ENCODE results near the gene NKX6-2. TPM values are rescaled to one million over a fixed set of nuclear protein-coding genes. Genes with fewer than 3 reads are reported as not detected.

The NKX6-2 gene
- total and polyA plus RNA-seq, 2 experiments from 2014 or later = 0.24 to 9.3 TPM

- no peaks in the 10 kb centered on the region; the same call in 2 of the 3 replicates for H3K36me3 Mint-ChIP-seq (ENCODE audit: low read depth)
- no peak overlapping the region for H3K27ac Mint-ChIP-seq
- ATAC-seq = no peak
- no peak overlapping the region for H3K4me2 ChIP-seq
- 0 out of 3 replicates have a peak, but pooled peaks cover 3% of the 10 kb centered on the region for H3K9me3 Mint-ChIP-seq
- peaks cover 5% of the 10 kb centered on the region for H3K27me3 Mint-ChIP-seq (ENCODE audit: insufficient read depth, low read depth, poor library complexity)
- no peak overlapping the region for H3K4me3 ChIP-seq
- no peak for TF ChIP-seq JUNB (IDR thresholded peaks at IDR 0.05; ENCODE audit: unreplicated experiment)
- no peak for TF ChIP-seq POLR2AphosphoS5 (IDR thresholded peaks at IDR 0.05; ENCODE audit: low read depth)
- TF ChIP-seq STAT1 (IDR thresholded peaks at IDR 0.05; ENCODE audit: unreplicated experiment) = no peak
- no peak for TF ChIP-seq CREB1 (CRISPR knock-in tag; IDR thresholded peaks at IDR 0.05; ENCODE audit: low read depth)
- no peak for TF ChIP-seq ZNF331 (CRISPR knock-in tag; IDR thresholded peaks at IDR 0.05; ENCODE audit: low read depth)
- TF ChIP-seq ZNF114 (CRISPR knock-in tag; IDR thresholded peaks at IDR 0.05) = no peak
- no peak for TF ChIP-seq EZH2 (IDR thresholded peaks at IDR 0.05; ENCODE audit: low read depth, unreplicated experiment)
- no peak for TF ChIP-seq NANOG (IDR thresholded peaks at IDR 0.05; ENCODE audit: borderline replicate concordance)
- TF ChIP-seq ZNF462 (CRISPR knock-in tag; IDR thresholded peaks at IDR 0.05) = no peak
- H3K4me1 Mint-ChIP-seq = peaks cover 4% of the 10 kb centered on the region; the same call in 1 of the 3 replicates
- H3K27me3 ChIP-seq (ENCODE audit: insufficient read depth) = no peaks in the 10 kb centered on the region
- H3K4me3 Mint-ChIP-seq = no peak overlapping the region
- no peaks in the 10 kb centered on the region for H3F3A ChIP-seq (replicated peaks; ENCODE audit: low read depth)
- no peaks in the 10 kb centered on the region for H3K4me1 ChIP-seq (ENCODE audit: insufficient read depth)
- no peaks in the 10 kb centered on the region for H3K36me3 ChIP-seq (ENCODE audit: insufficient read depth)
- H2AFZ ChIP-seq = no peak overlapping the region
- DNase-seq (ENCODE audit: low spot score) = no peak
- no peaks in the 10 kb centered on the region for H3K9me2 ChIP-seq (ENCODE audit: insufficient read depth)
- no peaks in the 10 kb centered on the region for H4K20me1 ChIP-seq (replicated peaks; ENCODE audit: insufficient read depth)
- H3K27ac ChIP-seq (ENCODE audit: low read depth) = no peak overlapping the region
- no peaks in the 10 kb centered on the region for H3K79me2 ChIP-seq (replicated peaks; ENCODE audit: insufficient read depth)
Measured at GRCh38 chr10:132804287-132804686, 18.3 kb upstream of the NKX6-2 start.
